ENCODE data around the gene CFAP68.

DNA sequence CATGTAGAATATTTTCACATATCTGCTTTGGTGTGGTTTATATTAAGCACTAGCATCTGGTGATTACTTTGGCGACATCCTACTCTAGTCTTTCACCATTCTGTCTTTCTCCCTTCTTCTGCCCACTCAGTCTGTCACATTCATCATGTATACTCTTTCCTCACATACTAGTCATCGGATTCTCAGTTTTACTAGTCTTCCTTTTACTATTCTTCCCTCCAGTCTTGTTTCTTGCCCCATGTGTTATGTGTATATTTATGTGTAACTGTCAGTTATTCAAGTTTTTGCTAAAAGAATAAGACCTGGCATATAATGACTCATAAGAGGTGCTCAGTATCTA is 53.2 kb downstream of the CFAP68 start:
- no peak for TF ChIP-seq ETV6 (CRISPR knock-in tag; conservative IDR thresholded peaks at IDR 0.05)
- no peak for TF ChIP-seq MED8 (CRISPR knock-in tag; IDR thresholded peaks at IDR 0.05; ENCODE audit: insufficient replicate concordance)
- TF ChIP-seq, protein P1, sequence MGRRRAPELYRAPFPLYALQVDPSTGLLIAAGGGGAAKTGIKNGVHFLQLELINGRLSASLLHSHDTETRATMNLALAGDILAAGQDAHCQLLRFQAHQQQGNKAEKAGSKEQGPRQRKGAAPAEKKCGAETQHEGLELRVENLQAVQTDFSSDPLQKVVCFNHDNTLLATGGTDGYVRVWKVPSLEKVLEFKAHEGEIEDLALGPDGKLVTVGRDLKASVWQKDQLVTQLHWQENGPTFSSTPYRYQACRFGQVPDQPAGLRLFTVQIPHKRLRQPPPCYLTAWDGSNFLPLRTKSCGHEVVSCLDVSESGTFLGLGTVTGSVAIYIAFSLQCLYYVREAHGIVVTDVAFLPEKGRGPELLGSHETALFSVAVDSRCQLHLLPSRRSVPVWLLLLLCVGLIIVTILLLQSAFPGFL (CRISPR knock-in tag; IDR thresholded peaks at IDR 0.05) = no peak
- TF ChIP-seq, protein P2, sequence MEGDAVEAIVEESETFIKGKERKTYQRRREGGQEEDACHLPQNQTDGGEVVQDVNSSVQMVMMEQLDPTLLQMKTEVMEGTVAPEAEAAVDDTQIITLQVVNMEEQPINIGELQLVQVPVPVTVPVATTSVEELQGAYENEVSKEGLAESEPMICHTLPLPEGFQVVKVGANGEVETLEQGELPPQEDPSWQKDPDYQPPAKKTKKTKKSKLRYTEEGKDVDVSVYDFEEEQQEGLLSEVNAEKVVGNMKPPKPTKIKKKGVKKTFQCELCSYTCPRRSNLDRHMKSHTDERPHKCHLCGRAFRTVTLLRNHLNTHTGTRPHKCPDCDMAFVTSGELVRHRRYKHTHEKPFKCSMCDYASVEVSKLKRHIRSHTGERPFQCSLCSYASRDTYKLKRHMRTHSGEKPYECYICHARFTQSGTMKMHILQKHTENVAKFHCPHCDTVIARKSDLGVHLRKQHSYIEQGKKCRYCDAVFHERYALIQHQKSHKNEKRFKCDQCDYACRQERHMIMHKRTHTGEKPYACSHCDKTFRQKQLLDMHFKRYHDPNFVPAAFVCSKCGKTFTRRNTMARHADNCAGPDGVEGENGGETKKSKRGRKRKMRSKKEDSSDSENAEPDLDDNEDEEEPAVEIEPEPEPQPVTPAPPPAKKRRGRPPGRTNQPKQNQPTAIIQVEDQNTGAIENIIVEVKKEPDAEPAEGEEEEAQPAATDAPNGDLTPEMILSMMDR (CRISPR knock-in tag; IDR thresholded peaks at IDR 0.05) = no peak
- no peak for TF ChIP-seq RAD21 (CRISPR knock-in tag; IDR thresholded peaks at IDR 0.05)
- no peak for TF ChIP-seq AGO1 (IDR thresholded peaks at IDR 0.05; ENCODE audit: low read depth, low read length, poor library complexity, severe bottlenecking)
- no peak for TF ChIP-seq ZSCAN21 (CRISPR knock-in tag; IDR thresholded peaks at IDR 0.05; ENCODE audit: borderline replicate concordance)
